Right atrium auricular region (tissue), 2 donors: ENCODE results near the gene MRTFA. TPM values are rescaled to one million over a fixed set of nuclear protein-coding genes. Genes with fewer than 3 reads are reported as not detected.
"Not testable (repeated sequence)": the region's sequence is repeated elsewhere in the genome, so short reads cannot be mapped to it uniquely, and the experiment has no call there.

Experiments
- DNase-seq: peaks from one replicate; pipeline ENCODE4 v3.0.0-alpha.2; 2019; ENCODE audit warnings: low spot score
- H3K27ac ChIP-seq, 2 donors: fragments of 200-600 bp; sonication (generic); 1 replicate in 1 of 2; 2 replicates in 1 of 2; pipeline ENCODE4 v1.5.1; 2016 to 2019
- H3K27me3 ChIP-seq, 2 donors: fragments of 200-600 bp; sonication (generic); one replicate each; pipeline versions ENCODE4 v1.5.1 to v1.6.0; 2017 to 2019
- H3K36me3 ChIP-seq: fragments of 200-600 bp; sonication (generic); one replicate; pipeline ENCODE4 v1.5.1; 2016
- H3K4me1 ChIP-seq, 2 donors: fragments of 200-600 bp; sonication (generic); one replicate each; pipeline versions ENCODE4 v1.5.1 to v1.6.0; 2017 to 2019
- H3K4me3 ChIP-seq, 2 donors: fragments of 200-600 bp; sonication (generic); 1 replicate in 1 of 2; 2 replicates in 1 of 2; pipeline ENCODE4 v1.5.1; 2017 to 2019; ENCODE audit warnings: mild to moderate bottlenecking in 1 of 2, moderate library complexity in 1 of 2
- H3K9me3 ChIP-seq, 2 donors: fragments of 200-600 bp; sonication (generic); one replicate each; pipeline ENCODE4 v1.5.1; 2019
- CTCF ChIP-seq, 2 donors: fragments of 200-600 bp; sonication (generic); IDR thresholded peaks; one replicate each; pipeline ENCODE4 v1.5.1; 2019; ENCODE audit warnings: antibody characterized with exemption in 2 of 2
- total RNA-seq, 2 donors: library from RNA; depleted of rRNA; stranded (reverse); fragments of >200 nt; gene quantifications; one replicate each; pipeline ENCODE4 v1.1.0, GENCODE V29; 2016

Gene MRTFA
- total RNA-seq, 2 donors from 2014 or later = 45.8 to 55.2 TPM

GRCh38 chr22:40567106-40567505 is 69.4 kb downstream of the MRTFA start:
- Histone ChIP-seq H3K4me1 (peaks cover 0 to 7% of the 10 kb centered on the region in 2 donors), H3K9me3 (peaks cover 0 to 4% of the 10 kb centered on the region in 2 donors), H3K27ac (no peak overlapping the region), H3K27me3 (no peaks in the 10 kb centered on the region), H3K36me3 (no peaks in the 10 kb centered on the region), H3K4me3 (no peak overlapping the region)
- TF ChIP-seq CTCF (IDR thresholded peaks at IDR 0.05) = no peak
- DNase-seq = no peak

- no peak for TF ChIP-seq CTCF (IDR thresholded peaks at IDR 0.05)
- peaks cover 0 to 4% of the 10 kb centered on the region in 2 donors for H3K4me1 ChIP-seq
- H3K27me3 ChIP-seq = no peaks in the 10 kb centered on the region
- no peaks in the 10 kb centered on the region for H3K36me3 ChIP-seq
- H3K9me3 ChIP-seq = no peaks in the 10 kb centered on the region
- no peak overlapping the region for H3K4me3 ChIP-seq
- no peak for DNase-seq
- H3K27ac ChIP-seq = no peak overlapping the region
Measured at GRCh38 chr22:40560994-40561515, 75.5 kb downstream of the MRTFA start.

- Histone ChIP-seq H3K27ac (no peak overlapping the region), H3K4me3 (no peak overlapping the region), H3K9me3 (no peaks in the 10 kb centered on the region), H3K36me3 (no peaks in the 10 kb centered on the region), H3K4me1 (peaks cover 0 to 4% of the 10 kb centered on the region in 2 donors), H3K27me3 (no peaks in the 10 kb centered on the region)
- TF ChIP-seq CTCF (IDR thresholded peaks at IDR 0.05) = no peak
- DNase-seq = no peak
Measured at GRCh38 chr22:40560551-40560950, 76.0 kb downstream of the MRTFA start.

GRCh38 chr22:40557972-40558371 is 78.5 kb downstream of the MRTFA start:
- no peak for TF ChIP-seq CTCF (IDR thresholded peaks at IDR 0.05)
- no peak overlapping the region for H3K27ac ChIP-seq
- no peak for DNase-seq

GRCh38 chr22:40556641-40557040 is 79.9 kb downstream of the MRTFA start:
- no peak for TF ChIP-seq CTCF (IDR thresholded peaks at IDR 0.05)
- Histone ChIP-seq H3K27me3 (no peaks in the 10 kb centered on the region), H3K4me3 (no peak overlapping the region), H3K4me1 (peaks cover 0 to 7% of the 10 kb centered on the region in 2 donors), H3K9me3 (no peaks in the 10 kb centered on the region), H3K36me3 (no peaks in the 10 kb centered on the region), H3K27ac (no peak overlapping the region)
- no peak for DNase-seq

More at GRCh38 chr22:40557972-40558371, 78.5 kb downstream of the MRTFA start:
- Histone ChIP-seq H3K27me3 (no peaks in the 10 kb centered on the region), H3K4me3 (no peak overlapping the region), H3K9me3 (no peaks in the 10 kb centered on the region), H3K4me1 (peaks cover 0 to 4% of the 10 kb centered on the region in 2 donors), H3K36me3 (no peaks in the 10 kb centered on the region)

- H3K4me3 ChIP-seq = not testable (repeated sequence)
Measured at GRCh38 chr22:40554023-40554422, 82.5 kb downstream of the MRTFA start.

More at GRCh38 chr22:40554023-40554422, 82.5 kb downstream of the MRTFA start:
- DNase-seq, H3K9me3 ChIP-seq, H3K27ac ChIP-seq, H3K36me3 ChIP-seq, H3K27me3 ChIP-seq: not testable (repeated sequence)
- H3K4me1 ChIP-seq = peaks cover 0 to 11% of the 10 kb centered on the region in 2 donors
